ENCODE measurements around the gene CFAP57.

CFAP57 gene

GRCh38 chr1:43221797-43222196 lies 49.7 kb downstream of the CFAP57 start:
- H3K9ac ChIP-seq (ENCODE audit: low read depth, low read length) = no peak overlapping the region

GRCh38 chr1:43222879-43223278 lies 50.7 kb downstream of the CFAP57 start:
- no peaks in the 10 kb centered on the region for H3K79me2 ChIP-seq (ENCODE audit: insufficient read depth, low read length)

More at GRCh38 chr1:43221797-43222196, 49.7 kb downstream of the CFAP57 start:
- no peak for TF ChIP-seq CTCF (IDR thresholded peaks at IDR 0.05; ENCODE audit: borderline replicate concordance, extremely low read depth, low read length, poor library complexity, severe bottlenecking)
- TF ChIP-seq EZH2 (IDR thresholded peaks at IDR 0.05; ENCODE audit: borderline replicate concordance, low read depth, low read length, severe bottlenecking) = no peak
- Histone ChIP-seq H3K4me1 (ENCODE audit: insufficient read depth, low read length) (no peaks in the 10 kb centered on the region), H3K9me3 (ENCODE audit: insufficient read depth, low read length, severe bottlenecking) (no peaks in the 10 kb centered on the region), H3K79me2 (ENCODE audit: insufficient read depth, low read length) (no peaks in the 10 kb centered on the region), H3K4me3 (ENCODE audit: low read depth in 1 of 2, low read length in 2 of 2) (no peak overlapping the region), H3K27me3 (ENCODE audit: insufficient read depth, low read length, poor library complexity) (peaks cover 14% of the 10 kb centered on the region), H3K27ac (ENCODE audit: low read length) (no peak overlapping the region), H4K20me1 (ENCODE audit: insufficient read depth, low read length) (no peaks in the 10 kb centered on the region), H3K36me3 (ENCODE audit: insufficient read depth, low read length) (no peaks in the 10 kb centered on the region), H3K4me2 (ENCODE audit: insufficient read depth, low read length) (no peak overlapping the region), H2AFZ (ENCODE audit: low read depth, low read length) (no peak overlapping the region)
- ATAC-seq (ENCODE audit: insufficient read depth, low read depth) (no peak), DNase-seq (no peak)

DNA sequence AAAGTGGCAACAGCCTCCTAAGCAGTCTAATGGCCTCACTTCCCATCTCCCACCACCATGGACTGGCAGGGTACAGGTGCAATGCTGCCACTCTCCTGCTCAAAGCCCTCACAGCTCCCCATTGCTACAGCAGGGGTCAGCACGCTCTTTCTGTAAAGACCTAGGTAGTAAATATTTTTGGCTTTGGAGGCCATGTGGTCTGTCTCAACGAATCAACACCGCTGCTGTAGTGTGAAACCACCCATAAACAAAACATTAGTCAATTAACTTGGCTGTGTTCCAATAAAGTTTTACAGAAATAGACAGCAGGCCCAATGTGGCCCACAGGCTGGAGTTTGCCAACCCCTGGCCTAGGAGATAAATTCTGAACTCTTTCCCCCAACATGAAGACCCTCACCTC lies 53.0 kb downstream of the CFAP57 start:
- DNase-seq = no peak

More at GRCh38 chr1:43222879-43223278, 50.7 kb downstream of the CFAP57 start:
- peaks cover 14% of the 10 kb centered on the region for H3K27me3 ChIP-seq (ENCODE audit: insufficient read depth, low read length, poor library complexity)
- H3K4me3 ChIP-seq (ENCODE audit: low read depth in 1 of 2, low read length in 2 of 2) = no peak overlapping the region
- no peak overlapping the region for H3K4me2 ChIP-seq (ENCODE audit: insufficient read depth, low read length)
- TF ChIP-seq CTCF (IDR thresholded peaks at IDR 0.05; ENCODE audit: borderline replicate concordance, extremely low read depth, low read length, poor library complexity, severe bottlenecking) = no peak
- no peak for TF ChIP-seq EZH2 (IDR thresholded peaks at IDR 0.05; ENCODE audit: borderline replicate concordance, low read depth, low read length, severe bottlenecking)
- no peak overlapping the region for H2AFZ ChIP-seq (ENCODE audit: low read depth, low read length)
- ATAC-seq (ENCODE audit: insufficient read depth, low read depth) (no peak), DNase-seq (no peak)
- no peaks in the 10 kb centered on the region for H3K9me3 ChIP-seq (ENCODE audit: insufficient read depth, low read length, severe bottlenecking)
- H3K36me3 ChIP-seq (ENCODE audit: insufficient read depth, low read length) = no peaks in the 10 kb centered on the region
- no peak overlapping the region for H3K27ac ChIP-seq (ENCODE audit: low read length)
- H3K9ac ChIP-seq (ENCODE audit: low read depth, low read length) = no peak overlapping the region
- H3K4me1 ChIP-seq (ENCODE audit: insufficient read depth, low read length) = no peaks in the 10 kb centered on the region
- no peaks in the 10 kb centered on the region for H4K20me1 ChIP-seq (ENCODE audit: insufficient read depth, low read length)

More for the DNA sequence above, 53.0 kb downstream of the CFAP57 start:
- no peak overlapping the region for H2AFZ ChIP-seq (ENCODE audit: low read depth, low read length)
- ATAC-seq (ENCODE audit: insufficient read depth, low read depth) = no peak
- no peak overlapping the region for H3K4me2 ChIP-seq (ENCODE audit: insufficient read depth, low read length)
- H4K20me1 ChIP-seq (ENCODE audit: insufficient read depth, low read length) = no peaks in the 10 kb centered on the region; the same call in 1 of the 2 replicates
- no peaks in the 10 kb centered on the region for H3K4me1 ChIP-seq (ENCODE audit: insufficient read depth, low read length)
- peaks cover 18% of the 10 kb centered on the region for H3K27me3 ChIP-seq (ENCODE audit: insufficient read depth, low read length, poor library complexity)
- TF ChIP-seq EZH2 (IDR thresholded peaks at IDR 0.05; ENCODE audit: borderline replicate concordance, low read depth, low read length, severe bottlenecking) = no peak
- TF ChIP-seq CTCF (IDR thresholded peaks at IDR 0.05; ENCODE audit: borderline replicate concordance, extremely low read depth, low read length, poor library complexity, severe bottlenecking) = no peak
- no peak overlapping the region for H3K9ac ChIP-seq (ENCODE audit: low read depth, low read length)
- H3K36me3 ChIP-seq (ENCODE audit: insufficient read depth, low read length) = no peaks in the 10 kb centered on the region
- H3K9me3 ChIP-seq (ENCODE audit: insufficient read depth, low read length, severe bottlenecking) = no peaks in the 10 kb centered on the region
- H3K4me3 ChIP-seq (ENCODE audit: low read depth in 1 of 2, low read length in 2 of 2) = no peak overlapping the region
- H3K27ac ChIP-seq (ENCODE audit: low read length) = no peak overlapping the region
- H3K79me2 ChIP-seq (ENCODE audit: insufficient read depth, low read length) = no peaks in the 10 kb centered on the region
